ENCODE data around the gene CENPC.

DNA sequence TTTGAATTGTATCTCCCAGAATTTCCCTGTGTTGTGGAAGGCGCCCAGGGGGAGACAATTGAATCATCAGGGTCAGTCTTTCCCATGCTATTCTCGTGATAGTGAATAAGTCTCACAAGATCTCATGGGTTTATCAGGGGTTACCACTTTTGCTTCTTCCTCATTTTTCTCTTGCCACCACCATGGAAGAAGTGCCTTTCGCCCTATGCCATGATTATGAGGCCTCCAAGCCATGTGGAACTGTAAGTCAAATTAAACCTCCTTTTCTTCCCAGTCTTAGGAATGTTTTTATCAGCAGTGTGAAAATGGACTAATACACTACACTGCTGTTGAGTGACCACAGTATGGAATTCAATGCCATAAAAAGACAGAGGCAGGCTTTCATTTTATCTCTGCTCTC is 12.2 kb downstream of the CENPC start:
- TF ChIP-seq, protein P1, sequence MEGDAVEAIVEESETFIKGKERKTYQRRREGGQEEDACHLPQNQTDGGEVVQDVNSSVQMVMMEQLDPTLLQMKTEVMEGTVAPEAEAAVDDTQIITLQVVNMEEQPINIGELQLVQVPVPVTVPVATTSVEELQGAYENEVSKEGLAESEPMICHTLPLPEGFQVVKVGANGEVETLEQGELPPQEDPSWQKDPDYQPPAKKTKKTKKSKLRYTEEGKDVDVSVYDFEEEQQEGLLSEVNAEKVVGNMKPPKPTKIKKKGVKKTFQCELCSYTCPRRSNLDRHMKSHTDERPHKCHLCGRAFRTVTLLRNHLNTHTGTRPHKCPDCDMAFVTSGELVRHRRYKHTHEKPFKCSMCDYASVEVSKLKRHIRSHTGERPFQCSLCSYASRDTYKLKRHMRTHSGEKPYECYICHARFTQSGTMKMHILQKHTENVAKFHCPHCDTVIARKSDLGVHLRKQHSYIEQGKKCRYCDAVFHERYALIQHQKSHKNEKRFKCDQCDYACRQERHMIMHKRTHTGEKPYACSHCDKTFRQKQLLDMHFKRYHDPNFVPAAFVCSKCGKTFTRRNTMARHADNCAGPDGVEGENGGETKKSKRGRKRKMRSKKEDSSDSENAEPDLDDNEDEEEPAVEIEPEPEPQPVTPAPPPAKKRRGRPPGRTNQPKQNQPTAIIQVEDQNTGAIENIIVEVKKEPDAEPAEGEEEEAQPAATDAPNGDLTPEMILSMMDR (conservative IDR thresholded peaks at IDR 0.05; ENCODE audit: low read depth, low read length), result no peak
- TF ChIP-seq POLR2A (IDR thresholded peaks at IDR 0.05; ENCODE audit: low read depth, low read length), result no peak
- TF ChIP-seq RCOR1 (IDR thresholded peaks at IDR 0.05; ENCODE audit: insufficient replicate concordance, low read length), result no peak
- no peak for TF ChIP-seq RAD21 (IDR thresholded peaks at IDR 0.05; ENCODE audit: low read length)
- TF ChIP-seq RFX5 (IDR thresholded peaks at IDR 0.05; ENCODE audit: low read depth, low read length), result no peak
- TF ChIP-seq, protein P2, sequence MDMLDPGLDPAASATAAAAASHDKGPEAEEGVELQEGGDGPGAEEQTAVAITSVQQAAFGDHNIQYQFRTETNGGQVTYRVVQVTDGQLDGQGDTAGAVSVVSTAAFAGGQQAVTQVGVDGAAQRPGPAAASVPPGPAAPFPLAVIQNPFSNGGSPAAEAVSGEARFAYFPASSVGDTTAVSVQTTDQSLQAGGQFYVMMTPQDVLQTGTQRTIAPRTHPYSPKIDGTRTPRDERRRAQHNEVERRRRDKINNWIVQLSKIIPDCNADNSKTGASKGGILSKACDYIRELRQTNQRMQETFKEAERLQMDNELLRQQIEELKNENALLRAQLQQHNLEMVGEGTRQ (IDR thresholded peaks at IDR 0.05; ENCODE audit: low read depth, low read length), result no peak
- no peak for TF ChIP-seq FOS (IDR thresholded peaks at IDR 0.05; ENCODE audit: low read depth, low read length)
- no peak for TF ChIP-seq MAZ (IDR thresholded peaks at IDR 0.05; ENCODE audit: borderline replicate concordance, low read depth, low read length)
- no peak for TF ChIP-seq CEBPB (IDR thresholded peaks at IDR 0.05; ENCODE audit: low read depth, low read length)
- TF ChIP-seq, protein P3, sequence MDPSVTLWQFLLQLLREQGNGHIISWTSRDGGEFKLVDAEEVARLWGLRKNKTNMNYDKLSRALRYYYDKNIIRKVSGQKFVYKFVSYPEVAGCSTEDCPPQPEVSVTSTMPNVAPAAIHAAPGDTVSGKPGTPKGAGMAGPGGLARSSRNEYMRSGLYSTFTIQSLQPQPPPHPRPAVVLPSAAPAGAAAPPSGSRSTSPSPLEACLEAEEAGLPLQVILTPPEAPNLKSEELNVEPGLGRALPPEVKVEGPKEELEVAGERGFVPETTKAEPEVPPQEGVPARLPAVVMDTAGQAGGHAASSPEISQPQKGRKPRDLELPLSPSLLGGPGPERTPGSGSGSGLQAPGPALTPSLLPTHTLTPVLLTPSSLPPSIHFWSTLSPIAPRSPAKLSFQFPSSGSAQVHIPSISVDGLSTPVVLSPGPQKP (IDR thresholded peaks at IDR 0.05; ENCODE audit: borderline replicate concordance, low read depth, low read length), result no peak
- TF ChIP-seq MAFK (IDR thresholded peaks at IDR 0.05; ENCODE audit: low read depth, low read length), result no peak
- TF ChIP-seq BHLHE40 (IDR thresholded peaks at IDR 0.05; ENCODE audit: low read depth, low read length), result no peak
- TF ChIP-seq CHD1 (IDR thresholded peaks at IDR 0.05; ENCODE audit: low read depth, low read length), result no peak
- TF ChIP-seq SMC3 (IDR thresholded peaks at IDR 0.05; ENCODE audit: low read depth, low read length), result no peak
